Measurements from ENCODE around the gene VPS51. TPM values are rescaled to one million over a fixed set of nuclear protein-coding genes. Genes with fewer than 3 reads are reported as not detected.
A peak's percentile ranks its signal among the peaks of the same experiment; 100 is the strongest.

Gene VPS51
- total and polyA plus RNA-seq, 2 of the 13 experiments (the other 11 are each of a cell fraction or from before 2014, with no cell fraction given): 76.3 to 90.6 TPM

DNA sequence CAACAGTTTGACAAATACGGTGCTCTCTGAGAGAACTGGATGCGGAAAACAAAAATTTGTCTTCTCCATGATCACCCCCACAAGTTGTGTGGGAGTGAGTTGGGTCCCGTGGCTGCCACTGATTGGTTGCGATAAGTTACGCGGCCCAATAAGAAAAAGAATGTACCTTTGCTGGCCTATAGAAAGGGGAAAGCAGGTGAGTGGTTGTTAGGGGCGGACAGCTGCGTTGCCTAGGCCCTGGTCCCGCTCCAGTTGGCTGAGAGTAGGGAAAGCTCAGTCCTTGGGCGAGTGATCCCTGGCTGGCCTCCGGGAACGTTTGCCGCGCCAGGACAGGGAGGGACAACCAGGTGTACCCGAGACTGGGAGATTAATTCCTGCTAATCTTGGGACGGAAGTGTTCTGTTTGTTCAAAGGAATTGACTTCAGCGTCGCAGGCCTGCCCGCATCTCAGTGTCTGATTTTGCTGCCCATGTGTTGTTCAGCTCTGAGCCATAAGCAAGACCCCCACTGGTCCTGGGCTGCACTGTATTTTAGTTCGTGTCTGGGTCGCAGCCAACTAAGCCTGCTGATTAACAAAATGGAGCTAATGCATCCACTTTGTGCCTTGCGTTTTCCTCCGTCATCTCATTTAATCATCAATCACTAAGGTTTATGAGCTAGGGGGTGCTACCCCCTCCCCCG lies 39.1 kb downstream of the VPS51 start (continued):
- TF ChIP-seq ATF7 (IDR thresholded peaks at IDR 0.05): no peak
- TF ChIP-seq ATF7 (CRISPR knock-in tag; IDR thresholded peaks at IDR 0.05): no peak
- no peak; a peak in 1 of 4 replicates for TF ChIP-seq REST (IDR thresholded peaks at IDR 0.05; ENCODE audit: borderline replicate concordance in 1 of 2, low read depth in 1 of 2, low read length in 2 of 2)
- no peak for TF ChIP-seq MXD1 (CRISPR knock-in tag; IDR thresholded peaks at IDR 0.05)
- TF ChIP-seq FOXK1 (CRISPR knock-in tag; IDR thresholded peaks at IDR 0.05; ENCODE audit: borderline replicate concordance, low read depth): no peak
- no peak for TF ChIP-seq JUNB (CRISPR knock-in tag; IDR thresholded peaks at IDR 0.05; ENCODE audit: borderline replicate concordance)
- peak; percentile 95; the same call in 2 of the 3 replicates for TF ChIP-seq MXI1 (IDR thresholded peaks at IDR 0.05; ENCODE audit: borderline replicate concordance, low read depth, low read length)
- no peak for TF ChIP-seq SP140L (CRISPR knock-in tag; IDR thresholded peaks at IDR 0.05; ENCODE audit: borderline replicate concordance)
- TF ChIP-seq, protein P1, sequence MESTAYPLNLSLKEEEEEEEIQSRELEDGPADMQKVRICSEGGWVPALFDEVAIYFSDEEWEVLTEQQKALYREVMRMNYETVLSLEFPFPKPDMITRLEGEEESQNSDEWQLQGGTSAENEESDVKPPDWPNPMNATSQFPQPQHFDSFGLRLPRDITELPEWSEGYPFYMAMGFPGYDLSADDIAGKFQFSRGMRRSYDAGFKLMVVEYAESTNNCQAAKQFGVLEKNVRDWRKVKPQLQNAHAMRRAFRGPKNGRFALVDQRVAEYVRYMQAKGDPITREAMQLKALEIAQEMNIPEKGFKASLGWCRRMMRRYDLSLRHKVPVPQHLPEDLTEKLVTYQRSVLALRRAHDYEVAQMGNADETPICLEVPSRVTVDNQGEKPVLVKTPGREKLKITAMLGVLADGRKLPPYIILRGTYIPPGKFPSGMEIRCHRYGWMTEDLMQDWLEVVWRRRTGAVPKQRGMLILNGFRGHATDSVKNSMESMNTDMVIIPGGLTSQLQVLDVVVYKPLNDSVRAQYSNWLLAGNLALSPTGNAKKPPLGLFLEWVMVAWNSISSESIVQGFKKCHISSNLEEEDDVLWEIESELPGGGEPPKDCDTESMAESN (CRISPR knock-in tag; conservative IDR thresholded peaks at IDR 0.05): no peak
- TF ChIP-seq SKI (IDR thresholded peaks at IDR 0.05; ENCODE audit: partially characterized antibody): no peak
- TF ChIP-seq ZNF143 (CRISPR knock-in tag; IDR thresholded peaks at IDR 0.05): no peak
- no peak; the same call in 1 of the 2 replicates for TF ChIP-seq DR1 (CRISPR knock-in tag; IDR thresholded peaks at IDR 0.05)
- TF ChIP-seq SOX5 (CRISPR knock-in tag; IDR thresholded peaks at IDR 0.05; ENCODE audit: borderline replicate concordance): no peak; the same call in 1 of the 2 replicates
- TF ChIP-seq TAF15 (IDR thresholded peaks at IDR 0.05; ENCODE audit: low read depth, low read length, poor library complexity, severe bottlenecking): no peak
- TF ChIP-seq ZBTB1 (CRISPR knock-in tag; IDR thresholded peaks at IDR 0.05; ENCODE audit: borderline replicate concordance): no peak
- no peak for TF ChIP-seq PAXIP1 (CRISPR knock-in tag; conservative IDR thresholded peaks at IDR 0.05)
- TF ChIP-seq ZNF556 (CRISPR knock-in tag; IDR thresholded peaks at IDR 0.05; ENCODE audit: borderline replicate concordance): no peak; the same call in 1 of the 2 replicates
- no peak for TF ChIP-seq PHF8 (CRISPR knock-in tag; IDR thresholded peaks at IDR 0.05)
- TF ChIP-seq SALL2 (CRISPR knock-in tag; IDR thresholded peaks at IDR 0.05): no peak
- TF ChIP-seq ZNF232 (CRISPR knock-in tag; IDR thresholded peaks at IDR 0.05; ENCODE audit: borderline replicate concordance): no peak
- peak; percentile 52 for TF ChIP-seq ZNF121 (CRISPR knock-in tag; IDR thresholded peaks at IDR 0.05)
